Measurements from ENCODE around the gene PRUNE2. TPM values are rescaled to one million over a fixed set of nuclear protein-coding genes. Genes with fewer than 3 reads are reported as not detected.

Gene PRUNE2
- 5.6 and 20.7 TPM in 2 replicates for total RNA-seq

GRCh38 chr9:76905791-76906646, at the start of gene PRUNE2:
TSS of gene PRUNE2 (minus strand) at chr9:76906114. CDS start at chr9:76905963, 151 bp downstream.

GRCh38 chr9:76764138-76764537, 141.8 kb downstream of the PRUNE2 start, which contains the start of gene PCA3:
TSS of gene PCA3 (plus strand) at chr9:76764438.

Other genes with a start within 250 kb of the PRUNE2 start
- 0.28 and 0.90 TPM in 2 replicates for gene PCA3, start 141.7 kb downstream of the PRUNE2 start, total RNA-seq
- not detected in 2 replicates for gene FOXB2, start 113.5 kb upstream of the PRUNE2 start, total RNA-seq